ENCODE measurements around the gene CCDC200. TPM values are rescaled to one million over a fixed set of nuclear protein-coding genes. Genes with fewer than 3 reads are reported as not detected.

CCDC200 gene
- total RNA-seq, 1 experiment from 2014 or later, result not detected

GRCh38 chr17:43217614-43218087 lies 10.8 kb downstream of the CCDC200 start:
- Histone ChIP-seq H3K27ac (ENCODE audit: insufficient read length, low read depth, low read length) (no peak overlapping the region), H3K56ac (ENCODE audit: insufficient read length, low read depth, low read length) (no peak overlapping the region), H3K79me2 (ENCODE audit: insufficient read depth, low read length) (no peaks in the 10 kb centered on the region), H2AK5ac (ENCODE audit: insufficient read length, low read length) (no peak overlapping the region), H2BK15ac (ENCODE audit: low read depth, low read length) (no peak overlapping the region), H3K79me1 (ENCODE audit: insufficient read depth, low read depth, low read length, poor library complexity, severe bottlenecking) (no peaks in the 10 kb centered on the region), H4K8ac (replicated peaks; ENCODE audit: insufficient read length, low read depth, low read length) (no peak overlapping the region), H3K23ac (ENCODE audit: insufficient read length, low read depth, low read length) (no peak overlapping the region), H2BK120ac (ENCODE audit: low read depth, low read length, poor library complexity, severe bottlenecking) (no peak overlapping the region), H3K4ac (ENCODE audit: low read depth, low read length) (no peak overlapping the region), H2AFZ (ENCODE audit: low read length) (no peak overlapping the region), H2BK5ac (ENCODE audit: insufficient read length, low read length) (no peak overlapping the region), H3K27me3 (ENCODE audit: insufficient read depth, low read length) (no peaks in the 10 kb centered on the region), H3K14ac (ENCODE audit: insufficient read depth, low read length) (no peak overlapping the region), H4K5ac (ENCODE audit: insufficient read length, low read depth, low read length) (no peak overlapping the region), H3K23me2 (ENCODE audit: insufficient read length, low read depth, low read length, poor library complexity, severe bottlenecking) (no peaks in the 10 kb centered on the region), H3K4me1 (ENCODE audit: insufficient read depth, low read length) (no peaks in the 10 kb centered on the region; the same call in 1 of the 2 replicates), H3K4me2 (ENCODE audit: insufficient read depth, insufficient read length, low read length) (no peak overlapping the region), H3K18ac (ENCODE audit: insufficient read length, low read depth, low read length) (no peak overlapping the region), H3K9ac (ENCODE audit: extremely low read depth, insufficient read length, low read length) (no peak overlapping the region), H4K91ac (ENCODE audit: insufficient read length, low read depth, low read length) (no peak overlapping the region), H3K9me3 (ENCODE audit: control insufficient read depth, low read depth, low read length) (no peaks in the 10 kb centered on the region), H2BK12ac (ENCODE audit: insufficient read length, low read depth, low read length) (no peak overlapping the region), H2BK20ac (ENCODE audit: low read depth, low read length, poor library complexity, severe bottlenecking) (no peak overlapping the region), H4K20me1 (ENCODE audit: control insufficient read depth, insufficient read depth, insufficient read length) (no peaks in the 10 kb centered on the region), H3T11ph (ENCODE audit: low read length) (no peak overlapping the region)
- peak overlapping the region in 2 of 3 experiments; percentile 7 to 8; a peak in 2 of 7 replicates for H3K27ac Mint-ChIP-seq
- WGBS (ENCODE audit: extremely low coverage, insufficient read length, low lambda C conversion rate), result no CpG with 5 or more reads among the region's 2 CpGs
- no peaks in the 10 kb centered on the region for H3K9me3 Mint-ChIP-seq
- DNase-seq, result no peak
- peaks cover 5 to 6% of the 10 kb centered on the region in 2 experiments for H3K4me1 Mint-ChIP-seq
- H3K4me3 Mint-ChIP-seq, result no peak overlapping the region
- no peaks in the 10 kb centered on the region for H3K27me3 Mint-ChIP-seq (ENCODE audit: low read depth)
- TF ChIP-seq CTCF (conservative IDR thresholded peaks at IDR 0.05), result no peak
- peaks cover 1 to 12% (median 8%) of the 10 kb centered on the region in 3 experiments; a peak in 6 of 7 replicates for H3K36me3 Mint-ChIP-seq (ENCODE audit: insufficient read depth in 1 of 3, low read depth in 3 of 3)
